Endothelial cell of umbilical vein (primary cell): ENCODE data around the gene PARP8. TPM values are rescaled to one million over a fixed set of nuclear protein-coding genes. Genes with fewer than 3 reads are reported as not detected.

Source experiments
- BruUV-seq: library from RNA; stranded (reverse); fragments of 400-500 nt; replicated peaks from 2 replicates; lab custom pipeline; 2021; lab: Mats Ljungman, UMichigan
- CTCF ChIA-PET: fragments of 300-600, 350-600 bp; sonication (Branson Sonifier 250); formaldehyde crosslinking; loops from one replicate; lab custom pipeline; 2021; ENCODE audit warnings: antibody characterized with exemption, inconsistent platforms; lab: Charles Lee
- POLR2A ChIA-PET: fragments of 300-600, 350-600 bp; sonication (Branson Sonifier 250); formaldehyde crosslinking; loops from one replicate; lab custom pipeline; 2021; ENCODE audit warnings: antibody characterized with exemption, inconsistent platforms; lab: Charles Lee
- DNase-seq: peaks from one replicate; pipeline ENCODE4 v3.0.0-alpha.2; 2011; ENCODE audit warnings: low read depth, low spot score
- FAIRE-seq: peaks from 2 replicates; lab custom pipeline; 2011; peaks lifted over from hg19 to GRCh38; lab: Jason Lieb, UNC
- H2AFZ ChIP-seq: 2 replicates; pipeline ENCODE4 v1.6.0; 2012; ENCODE audit warnings: low read depth, low read length, control low read depth, inconsistent platforms
- H3K27ac ChIP-seq: 2 replicates; pipeline ENCODE4 v1.5.1; 2011; ENCODE audit warnings: low read depth, mild to moderate bottlenecking, control low read depth, low read length, moderate library complexity; ENCODE audit not compliant: insufficient read depth
- H3K27me3 ChIP-seq, 2 experiments: 2 replicates each; pipeline versions ENCODE4 v1.6.0 to v1.6.1; 2011; ENCODE audit warnings: low read length in 2 of 2, mixed read lengths in 1 of 2; ENCODE audit not compliant: control insufficient read depth in 2 of 2, insufficient read depth in 2 of 2
- H3K36me3 ChIP-seq, 2 experiments: 2 replicates in 1 of 2; 3 replicates in 1 of 2; pipeline ENCODE4 v1.5.1; 2011; ENCODE audit warnings: low read length in 2 of 2, mild to moderate bottlenecking in 1 of 2, moderate library complexity in 1 of 2; ENCODE audit not compliant: control insufficient read depth in 2 of 2, insufficient read depth in 2 of 2; ENCODE audit errors: extremely low read depth in 1 of 2
- H3K4me1 ChIP-seq: 3 replicates; pipeline ENCODE4 v1.5.1; 2011; ENCODE audit warnings: mild to moderate bottlenecking, low read length; ENCODE audit not compliant: control insufficient read depth, insufficient read depth; ENCODE audit errors: extremely low read depth
- H3K4me2 ChIP-seq: 2 replicates; pipeline ENCODE4 v1.6.1; 2011; ENCODE audit warnings: low read length, control low read depth, mixed read lengths; ENCODE audit not compliant: insufficient read depth
- H3K4me3 ChIP-seq, 3 experiments: fragments of 200-600 bp in 1 of 3; sonication (generic), shearing (Covaris generic) in 1 of 3; replicated peaks in 1 of 3; 2 replicates each; pipeline ENCODE4 v1.5.1; 2011 to 2016; ENCODE audit warnings: control low read depth in 3 of 3, low read length in 3 of 3, mild to moderate bottlenecking in 2 of 3, inconsistent platforms in 1 of 3, low read depth in 1 of 3, moderate library complexity in 1 of 3; ENCODE audit not compliant: insufficient read depth in 1 of 3
- H3K79me2 ChIP-seq: 2 replicates; pipeline ENCODE4 v1.6.0; 2012; ENCODE audit warnings: low read length, inconsistent platforms; ENCODE audit not compliant: control insufficient read depth, insufficient read depth
- H3K9ac ChIP-seq: replicated peaks from 2 replicates; pipeline ENCODE3; 2011; ENCODE audit warnings: low read length, control low read depth; ENCODE audit not compliant: insufficient read depth; ENCODE audit errors: extremely low read depth
- H3K9me1 ChIP-seq: replicated peaks from 3 replicates; pipeline ENCODE4 v1.6.0; 2011; ENCODE audit warnings: mild to moderate bottlenecking, low read length; ENCODE audit not compliant: control insufficient read depth, insufficient read depth; ENCODE audit errors: extremely low read depth
- H3K9me3 ChIP-seq: replicated peaks from 2 replicates; pipeline ENCODE4 v1.5.1; 2012; ENCODE audit warnings: low read length, inconsistent platforms; ENCODE audit not compliant: control insufficient read depth, insufficient read depth
- H4K20me1 ChIP-seq: replicated peaks from 2 replicates; pipeline ENCODE3; 2011; ENCODE audit warnings: mild to moderate bottlenecking, low read length; ENCODE audit not compliant: control insufficient read depth, insufficient read depth; ENCODE audit errors: extremely low read depth
- EZH2 ChIP-seq: IDR thresholded peaks from 2 replicates; pipeline ENCODE4 v1.6.1; 2012; ENCODE audit warnings: borderline replicate concordance, low read depth, mild to moderate bottlenecking, moderate library complexity, low read length, inconsistent platforms; ENCODE audit not compliant: severe bottlenecking
- FOS ChIP-seq: IDR thresholded peaks from 2 replicates; pipeline ENCODE4 v1.6.1; 2011; ENCODE audit warnings: mild to moderate bottlenecking, low read length, moderate library complexity, borderline replicate concordance; ENCODE audit not compliant: insufficient read depth
- GATA2 ChIP-seq: IDR thresholded peaks from 2 replicates; pipeline ENCODE4 v1.7.0; 2011; ENCODE audit warnings: low read depth, mild to moderate bottlenecking, moderate library complexity, mixed read lengths, low read length; ENCODE audit not compliant: insufficient read length, insufficient read depth
- JUN ChIP-seq: IDR thresholded peaks from 2 replicates; pipeline ENCODE4 v1.6.1; 2011; ENCODE audit warnings: borderline replicate concordance, low read depth; ENCODE audit not compliant: insufficient read length, insufficient read depth
- MYC ChIP-seq: IDR thresholded peaks from one replicate; pipeline ENCODE4 v1.6.1; 2011; ENCODE audit warnings: mild to moderate bottlenecking, low read depth, low read length
- POLR2A ChIP-seq: IDR thresholded peaks from 2 replicates; pipeline ENCODE4 v1.6.1; 2012; ENCODE audit warnings: low read depth, mild to moderate bottlenecking, control low read depth, low read length
- POLR2AphosphoS5 ChIP-seq: IDR thresholded peaks from 2 replicates; pipeline ENCODE4 v1.6.1; 2012; ENCODE audit warnings: low read depth, mild to moderate bottlenecking, control low read depth, low read length, moderate library complexity; ENCODE audit not compliant: insufficient read depth
- dilution Hi-C: fragments of 300-500 bp; cut with MboI; formaldehyde crosslinking; loops from one replicate; pipeline ENCODE4 v1.15.0; 2019; ENCODE audit warnings: low sequenced_read_pairs; ENCODE audit not compliant: extremely low pct_ligation_motif_present
- intact Hi-C: fragments of 100-400 bp; cut with micrococcal nuclease; formaldehyde crosslinking; loops from one replicate; pipeline ENCODE4 v1.10.0; 2022
- polyA plus RNA-seq, 4 experiments: library from polyadenylated mRNA; depleted of rRNA in 3 of 4; stranded (reverse) in 3 of 4; unstranded in 1 of 4; fragments of >200 nt; gene quantifications; 2 replicates each; pipeline versions ENCODE4 v1.2.1 to v1.2.3, GENCODE V29; 2011 to 2012; ENCODE audit warnings: missing spikeins in 1 of 4
- total RNA-seq: library from RNA; stranded (reverse); gene quantifications from 2 replicates; pipeline ENCODE4 v1.2.3, GENCODE V29; 2021
- TF ChIP-seq, protein P1 (sequence below): IDR thresholded peaks from 2 replicates; pipeline ENCODE4 v1.6.1; 2011; ENCODE audit not compliant: insufficient read depth, insufficient read length
- TF ChIP-seq, protein P2 (sequence below), 2 donors: IDR thresholded peaks; 1 replicate in 1 of 2; 2 replicates in 1 of 2; pipeline ENCODE4 v1.5.1; 2011; ENCODE audit warnings: low read length in 2 of 2, mild to moderate bottlenecking in 2 of 2, moderate library complexity in 2 of 2, control low read depth in 1 of 2, inconsistent platforms in 1 of 2, low read depth in 1 of 2; ENCODE audit not compliant: insufficient read depth in 1 of 2; ENCODE audit errors: extremely low read depth in 1 of 2

PARP8 gene
- total and polyA plus RNA-seq, 2 donors (not counting 3 experiments of a cell fraction or from before 2014, with no cell fraction given): 0.03 to 0.60 TPM

DNA sequence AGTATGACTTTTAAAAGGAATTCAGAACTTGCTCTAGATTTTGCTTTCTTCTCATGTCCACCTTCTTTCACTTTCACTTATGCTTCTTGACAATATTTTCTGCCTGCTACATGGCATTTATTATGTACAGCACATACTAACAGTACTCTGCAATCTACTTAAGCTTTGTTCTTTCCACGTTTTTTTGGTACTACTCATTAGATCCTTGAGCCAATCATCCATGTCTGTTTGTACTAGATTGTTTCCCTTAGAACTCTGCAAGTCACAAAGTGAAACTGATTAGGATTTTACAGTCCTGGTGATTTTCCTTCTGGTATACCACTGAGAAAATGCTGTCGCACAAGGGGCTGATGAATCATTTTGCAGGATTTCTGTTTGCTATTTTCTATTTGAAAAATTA, 78.3 kb downstream of the PARP8 start:
- dilution Hi-C loops: no loop called here

More for the DNA sequence above, 78.3 kb downstream of the PARP8 start:
- Histone ChIP-seq H3K27me3 (no peaks in the 10 kb centered on the region), H3K4me2 (no peak overlapping the region), H4K20me1 (no peaks in the 10 kb centered on the region), H3K9me3 (no peaks in the 10 kb centered on the region), H3K27ac (no peak overlapping the region), H3K36me3 (no peaks in the 10 kb centered on the region), H3K79me2 (no peaks in the 10 kb centered on the region), H3K4me1 (no peaks in the 10 kb centered on the region), H2AFZ (no peak overlapping the region), H3K4me3 (no peak overlapping the region), H3K9me1 (no peaks in the 10 kb centered on the region), H3K9ac (no peak overlapping the region)
- CTCF ChIA-PET: no interaction called here
- DNase-seq: no peak
- POLR2A ChIA-PET: no interaction called here
- no peak for FAIRE-seq
- intact Hi-C loops: no loop called here
- TF ChIP-seq MYC (no peak), GATA2 (no peak), FOS (no peak), JUN (no peak), POLR2A (no peak), EZH2 (no peak), POLR2AphosphoS5 (no peak)
- TF ChIP-seq, protein P1, sequence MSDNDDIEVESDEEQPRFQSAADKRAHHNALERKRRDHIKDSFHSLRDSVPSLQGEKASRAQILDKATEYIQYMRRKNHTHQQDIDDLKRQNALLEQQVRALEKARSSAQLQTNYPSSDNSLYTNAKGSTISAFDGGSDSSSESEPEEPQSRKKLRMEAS: no peak
- TF ChIP-seq, protein P2, sequence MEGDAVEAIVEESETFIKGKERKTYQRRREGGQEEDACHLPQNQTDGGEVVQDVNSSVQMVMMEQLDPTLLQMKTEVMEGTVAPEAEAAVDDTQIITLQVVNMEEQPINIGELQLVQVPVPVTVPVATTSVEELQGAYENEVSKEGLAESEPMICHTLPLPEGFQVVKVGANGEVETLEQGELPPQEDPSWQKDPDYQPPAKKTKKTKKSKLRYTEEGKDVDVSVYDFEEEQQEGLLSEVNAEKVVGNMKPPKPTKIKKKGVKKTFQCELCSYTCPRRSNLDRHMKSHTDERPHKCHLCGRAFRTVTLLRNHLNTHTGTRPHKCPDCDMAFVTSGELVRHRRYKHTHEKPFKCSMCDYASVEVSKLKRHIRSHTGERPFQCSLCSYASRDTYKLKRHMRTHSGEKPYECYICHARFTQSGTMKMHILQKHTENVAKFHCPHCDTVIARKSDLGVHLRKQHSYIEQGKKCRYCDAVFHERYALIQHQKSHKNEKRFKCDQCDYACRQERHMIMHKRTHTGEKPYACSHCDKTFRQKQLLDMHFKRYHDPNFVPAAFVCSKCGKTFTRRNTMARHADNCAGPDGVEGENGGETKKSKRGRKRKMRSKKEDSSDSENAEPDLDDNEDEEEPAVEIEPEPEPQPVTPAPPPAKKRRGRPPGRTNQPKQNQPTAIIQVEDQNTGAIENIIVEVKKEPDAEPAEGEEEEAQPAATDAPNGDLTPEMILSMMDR (IDR thresholded peaks at IDR 0.05; ENCODE audit: extremely low read depth in 1 of 2, insufficient read depth in 1 of 2, low read depth in 1 of 2, low read length in 2 of 2): no peak
- no TSS peak for BruUV-seq
